ENCODE results near the gene RPH3AL.

RPH3AL gene

DNA sequence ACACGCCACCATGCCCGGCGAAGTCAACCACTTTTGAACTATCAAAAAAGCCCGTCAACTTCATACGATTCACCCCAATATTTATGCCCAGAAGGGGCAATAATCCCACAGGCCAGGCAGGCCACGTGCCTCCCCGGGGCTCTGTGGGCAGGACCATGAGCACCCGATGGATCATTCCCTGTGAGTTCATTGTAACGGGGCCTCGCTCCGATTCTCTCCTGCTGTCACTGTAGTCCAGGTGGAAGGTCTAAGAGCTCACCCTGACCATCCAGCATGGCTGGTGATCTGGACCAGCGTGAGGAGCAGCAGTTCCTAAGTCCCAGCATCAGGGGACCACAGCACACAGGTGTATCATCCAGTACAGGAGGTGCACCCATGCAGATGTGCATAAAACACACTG is 93.7 kb downstream of the RPH3AL start:
- no peak for DNase-seq
- H3K4me3 ChIP-seq (ENCODE audit: low read depth, low read length), result no peak overlapping the region
- no peak overlapping the region for H3K27ac ChIP-seq
- H3K36me3 ChIP-seq (replicated peaks), result no peaks in the 10 kb centered on the region
- peaks cover 2% of the 10 kb centered on the region for H3K27me3 ChIP-seq (replicated peaks)
- in situ Hi-C loops (cut with HindIII; ENCODE audit: low pct_ligation_motif_present, low sequenced_read_pairs), result no loop called here
- TF ChIP-seq, protein P1, sequence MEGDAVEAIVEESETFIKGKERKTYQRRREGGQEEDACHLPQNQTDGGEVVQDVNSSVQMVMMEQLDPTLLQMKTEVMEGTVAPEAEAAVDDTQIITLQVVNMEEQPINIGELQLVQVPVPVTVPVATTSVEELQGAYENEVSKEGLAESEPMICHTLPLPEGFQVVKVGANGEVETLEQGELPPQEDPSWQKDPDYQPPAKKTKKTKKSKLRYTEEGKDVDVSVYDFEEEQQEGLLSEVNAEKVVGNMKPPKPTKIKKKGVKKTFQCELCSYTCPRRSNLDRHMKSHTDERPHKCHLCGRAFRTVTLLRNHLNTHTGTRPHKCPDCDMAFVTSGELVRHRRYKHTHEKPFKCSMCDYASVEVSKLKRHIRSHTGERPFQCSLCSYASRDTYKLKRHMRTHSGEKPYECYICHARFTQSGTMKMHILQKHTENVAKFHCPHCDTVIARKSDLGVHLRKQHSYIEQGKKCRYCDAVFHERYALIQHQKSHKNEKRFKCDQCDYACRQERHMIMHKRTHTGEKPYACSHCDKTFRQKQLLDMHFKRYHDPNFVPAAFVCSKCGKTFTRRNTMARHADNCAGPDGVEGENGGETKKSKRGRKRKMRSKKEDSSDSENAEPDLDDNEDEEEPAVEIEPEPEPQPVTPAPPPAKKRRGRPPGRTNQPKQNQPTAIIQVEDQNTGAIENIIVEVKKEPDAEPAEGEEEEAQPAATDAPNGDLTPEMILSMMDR (IDR thresholded peaks at IDR 0.05; ENCODE audit: low read depth, low read length, missing control alignments), result no peak

DNA sequence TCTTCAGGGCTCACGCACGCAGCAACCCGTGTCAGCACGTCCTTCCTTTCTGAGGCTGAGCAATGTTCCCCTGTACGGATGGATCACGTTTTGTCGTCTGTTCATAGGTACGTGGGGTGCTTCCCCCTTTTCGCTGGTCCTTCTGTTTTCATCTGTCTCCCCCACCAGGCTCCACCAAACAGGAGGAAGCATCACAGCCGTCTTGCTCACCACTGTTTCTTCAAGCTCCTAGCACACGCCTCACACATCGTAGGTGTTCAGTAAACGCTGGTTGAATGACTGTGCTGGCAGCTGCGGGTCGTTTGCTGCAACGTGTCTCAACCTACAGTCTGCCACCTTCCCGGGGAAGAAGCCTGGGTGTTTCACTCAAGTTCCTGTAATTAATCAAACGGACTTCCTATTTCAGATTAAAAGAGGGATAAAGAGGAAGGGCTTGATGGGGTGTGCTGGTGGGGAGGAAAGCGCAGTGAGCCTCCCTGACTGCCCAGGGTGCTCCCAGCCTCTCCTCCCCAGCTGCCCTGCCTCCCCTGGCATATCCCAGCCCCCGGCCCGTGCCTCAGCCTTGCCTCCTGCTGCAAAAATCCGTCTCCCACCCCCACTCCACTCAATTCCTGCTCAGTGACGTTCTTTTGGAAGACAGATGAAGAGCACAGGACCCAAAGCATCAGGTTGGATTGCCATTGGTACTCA is 94.4 kb downstream of the RPH3AL start:
- in situ Hi-C loops (cut with HindIII; ENCODE audit: low pct_ligation_motif_present, low sequenced_read_pairs), result no loop called here
- Histone ChIP-seq H3K27me3 (replicated peaks) (peaks cover 2% of the 10 kb centered on the region), H3K27ac (no peak overlapping the region), H3K4me3 (ENCODE audit: low read depth, low read length) (no peak overlapping the region), H3K36me3 (replicated peaks) (no peaks in the 10 kb centered on the region)
- TF ChIP-seq, protein P1 (IDR thresholded peaks at IDR 0.05; ENCODE audit: low read depth, low read length, missing control alignments), result no peak
- DNase-seq, result no peak

DNA sequence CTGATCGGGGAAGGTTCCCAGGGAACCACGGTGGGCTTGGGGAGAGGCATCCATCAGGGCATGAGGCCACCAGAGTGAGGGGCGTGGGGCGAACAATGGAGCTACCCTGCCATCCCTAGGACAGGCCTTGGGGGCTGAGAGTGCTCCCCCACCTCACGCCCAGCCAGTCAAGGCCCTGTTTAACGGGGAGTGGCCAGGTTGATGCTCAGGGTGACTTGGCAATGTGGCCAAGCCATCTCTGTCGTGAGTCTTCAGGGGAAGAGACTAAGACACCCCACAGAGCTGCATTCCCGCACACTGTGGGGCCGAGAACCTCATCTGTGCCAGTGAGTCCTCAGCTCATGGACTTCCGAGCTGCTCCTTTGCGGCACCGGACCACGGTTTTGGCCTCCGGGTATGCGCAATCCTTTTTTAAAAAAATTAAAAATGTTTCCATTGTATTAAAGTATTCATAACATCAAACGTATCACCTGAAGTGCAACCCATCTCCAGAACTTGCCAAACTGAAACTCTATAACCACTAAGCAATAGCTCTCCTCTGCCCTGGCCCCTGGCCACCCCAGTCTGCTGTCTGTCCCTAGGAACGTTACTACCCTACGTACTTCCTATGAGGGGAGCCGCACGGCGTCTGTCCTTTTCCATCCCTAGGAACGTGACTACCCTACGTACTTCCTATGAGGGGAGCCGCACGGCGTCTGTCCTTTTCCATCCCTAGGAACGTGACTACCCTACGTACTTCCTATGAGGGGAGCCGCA is 99.3 kb downstream of the RPH3AL start:
- no peaks in the 10 kb centered on the region for H3K27me3 ChIP-seq (replicated peaks)

DNA sequence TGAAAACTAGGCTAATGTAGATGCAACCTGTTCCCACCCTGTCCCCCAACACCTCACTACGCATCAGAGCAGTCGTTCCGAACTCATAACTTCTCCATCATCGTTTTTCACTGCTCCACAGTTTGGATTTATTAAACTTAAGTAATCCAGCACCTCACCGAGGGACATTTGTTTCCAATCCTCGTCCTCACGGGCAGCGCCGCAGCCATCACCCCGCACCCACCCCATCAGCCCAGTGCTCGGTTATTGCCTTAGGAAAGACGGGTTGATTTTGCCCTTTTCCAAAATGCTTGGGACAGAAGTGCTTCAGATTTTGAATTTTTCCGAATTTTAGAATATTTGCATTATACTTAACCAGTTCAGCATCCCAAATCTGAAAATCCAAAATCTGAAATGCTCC is 100.2 kb downstream of the RPH3AL start:
- Histone ChIP-seq H3K27ac (no peak overlapping the region), H3K27me3 (replicated peaks) (no peaks in the 10 kb centered on the region), H3K36me3 (replicated peaks) (no peaks in the 10 kb centered on the region), H3K4me3 (ENCODE audit: low read depth, low read length) (no peak overlapping the region)
- in situ Hi-C loops (cut with HindIII; ENCODE audit: low pct_ligation_motif_present, low sequenced_read_pairs), result no loop called here
- TF ChIP-seq, protein P1 (IDR thresholded peaks at IDR 0.05; ENCODE audit: low read depth, low read length, missing control alignments), result no peak
- DNase-seq, result no peak

More for the DNA sequence above, 99.3 kb downstream of the RPH3AL start:
- no peak overlapping the region for H3K4me3 ChIP-seq (ENCODE audit: low read depth, low read length)
- no peaks in the 10 kb centered on the region for H3K36me3 ChIP-seq (replicated peaks)
- TF ChIP-seq, protein P1 (IDR thresholded peaks at IDR 0.05; ENCODE audit: low read depth, low read length, missing control alignments), result no peak
- DNase-seq, result no peak
- no peak overlapping the region for H3K27ac ChIP-seq
- in situ Hi-C loops (cut with HindIII; ENCODE audit: low pct_ligation_motif_present, low sequenced_read_pairs), result no loop called here

DNA sequence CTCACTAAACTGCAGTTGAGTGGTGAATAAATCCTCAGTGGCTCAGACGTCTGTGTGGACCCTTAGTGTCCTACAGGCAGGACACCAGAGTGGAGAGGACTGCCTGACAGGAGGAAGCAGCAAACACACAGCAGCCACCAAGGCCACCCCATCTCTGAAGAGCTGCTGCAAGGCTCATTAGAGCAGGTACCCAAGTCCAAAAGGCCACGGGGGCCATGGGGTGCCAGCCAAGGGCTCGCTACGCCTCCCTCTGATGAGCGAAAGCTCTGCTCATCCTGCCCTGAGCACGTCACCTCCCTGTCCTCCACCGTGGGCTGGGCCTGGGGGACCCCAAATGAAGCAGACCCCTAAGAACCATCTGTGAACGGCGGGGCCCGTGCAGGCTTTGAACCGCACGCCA is 101.1 kb downstream of the RPH3AL start:
- H3K27ac ChIP-seq, result no peak overlapping the region
- H3K4me3 ChIP-seq (ENCODE audit: low read depth, low read length), result no peak overlapping the region
- in situ Hi-C loops (cut with HindIII; ENCODE audit: low pct_ligation_motif_present, low sequenced_read_pairs), result no loop called here
- DNase-seq, result no peak
- no peaks in the 10 kb centered on the region for H3K36me3 ChIP-seq (replicated peaks)
- H3K27me3 ChIP-seq (replicated peaks), result no peaks in the 10 kb centered on the region
- TF ChIP-seq, protein P1 (IDR thresholded peaks at IDR 0.05; ENCODE audit: low read depth, low read length, missing control alignments), result no peak

All from brain microvascular endothelial cell (primary cell).